GM12801 (cell line): ENCODE results near the gene CALHM3.

Experiments
- TF ChIP-seq, protein P1 (sequence below): IDR thresholded peaks from one replicate; pipeline ENCODE4 v1.5.1; 2011; ENCODE audit warnings: control low read depth; ENCODE audit not compliant: insufficient read length; ENCODE audit errors: extremely low read depth

The CALHM3 gene

DNA sequence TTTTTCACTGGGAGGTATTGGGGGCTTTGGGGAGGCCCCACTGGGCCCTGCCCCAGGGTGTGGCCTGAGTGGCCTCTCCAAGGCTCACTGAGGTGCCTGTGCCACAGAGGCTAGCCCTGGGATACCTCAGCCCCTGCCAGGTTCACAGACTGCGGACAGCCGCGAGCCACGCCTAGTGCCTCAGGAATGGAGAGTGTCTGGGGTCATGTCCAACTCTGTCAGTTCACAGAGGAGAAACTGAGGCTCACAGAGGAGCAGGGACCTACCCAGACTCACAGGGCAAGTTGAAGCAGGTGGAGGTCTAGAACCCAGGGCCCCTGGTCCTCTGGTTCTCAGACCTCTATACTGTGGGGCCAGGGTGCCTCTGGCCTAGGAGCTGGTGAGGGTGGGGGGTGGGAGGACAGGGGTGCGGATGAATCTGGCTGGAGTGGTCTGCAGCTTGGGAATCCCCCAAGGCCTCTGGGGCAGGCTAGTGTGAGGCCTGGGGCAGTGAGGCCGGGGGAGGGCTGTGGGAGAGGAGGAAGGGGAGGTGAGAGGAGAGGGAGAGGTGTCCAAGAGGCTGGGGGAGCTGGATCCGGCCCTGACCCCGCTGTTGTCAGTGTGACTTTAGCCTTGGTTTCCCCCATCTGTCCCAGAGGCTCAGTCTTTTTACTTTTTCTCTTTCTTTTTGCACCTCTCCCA lies 34.5 kb upstream of the CALHM3 start:
- TF ChIP-seq, protein P1, sequence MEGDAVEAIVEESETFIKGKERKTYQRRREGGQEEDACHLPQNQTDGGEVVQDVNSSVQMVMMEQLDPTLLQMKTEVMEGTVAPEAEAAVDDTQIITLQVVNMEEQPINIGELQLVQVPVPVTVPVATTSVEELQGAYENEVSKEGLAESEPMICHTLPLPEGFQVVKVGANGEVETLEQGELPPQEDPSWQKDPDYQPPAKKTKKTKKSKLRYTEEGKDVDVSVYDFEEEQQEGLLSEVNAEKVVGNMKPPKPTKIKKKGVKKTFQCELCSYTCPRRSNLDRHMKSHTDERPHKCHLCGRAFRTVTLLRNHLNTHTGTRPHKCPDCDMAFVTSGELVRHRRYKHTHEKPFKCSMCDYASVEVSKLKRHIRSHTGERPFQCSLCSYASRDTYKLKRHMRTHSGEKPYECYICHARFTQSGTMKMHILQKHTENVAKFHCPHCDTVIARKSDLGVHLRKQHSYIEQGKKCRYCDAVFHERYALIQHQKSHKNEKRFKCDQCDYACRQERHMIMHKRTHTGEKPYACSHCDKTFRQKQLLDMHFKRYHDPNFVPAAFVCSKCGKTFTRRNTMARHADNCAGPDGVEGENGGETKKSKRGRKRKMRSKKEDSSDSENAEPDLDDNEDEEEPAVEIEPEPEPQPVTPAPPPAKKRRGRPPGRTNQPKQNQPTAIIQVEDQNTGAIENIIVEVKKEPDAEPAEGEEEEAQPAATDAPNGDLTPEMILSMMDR: no peak

DNA sequence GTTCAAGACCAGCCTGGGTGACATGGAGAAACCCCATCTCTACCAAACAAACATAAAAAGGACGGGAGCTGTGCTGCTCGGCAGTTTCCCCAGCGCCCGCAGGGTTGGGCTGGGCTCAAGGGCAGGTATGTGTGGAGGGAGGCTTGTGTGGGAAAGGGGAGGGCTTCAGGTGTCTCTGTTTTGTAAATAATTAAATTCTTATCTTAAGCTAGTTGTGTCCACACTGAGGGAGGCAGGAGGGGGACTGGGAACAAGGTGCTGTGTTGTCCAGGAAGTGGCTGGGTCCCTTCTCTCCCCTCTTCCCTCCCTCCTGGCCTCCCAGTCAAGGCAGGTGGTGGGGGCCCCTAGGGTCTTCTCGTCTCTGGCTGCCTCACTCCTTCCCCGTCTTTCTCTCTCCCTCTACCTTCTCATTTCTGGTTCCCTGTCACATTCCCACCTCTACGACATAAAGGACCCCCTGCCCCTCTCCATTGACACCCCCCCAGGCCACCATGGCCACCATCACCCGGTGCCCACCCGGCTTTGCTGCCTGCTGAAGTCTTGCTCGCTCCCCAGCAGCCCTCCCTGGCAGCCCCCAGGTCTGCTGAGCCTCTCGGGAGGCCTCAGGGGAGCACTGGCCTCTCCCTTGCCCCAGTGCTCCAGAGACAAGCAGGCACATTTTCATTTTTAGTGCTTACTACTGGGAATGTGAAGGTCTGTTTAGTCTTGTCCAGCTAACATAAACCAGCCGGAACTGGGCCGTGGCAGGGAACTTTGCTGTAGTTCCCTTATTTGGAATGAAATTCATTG lies 33.7 kb upstream of the CALHM3 start:
- TF ChIP-seq, protein P1: no peak

GRCh38 chr10:103512166-103512565 lies 33.1 kb upstream of the CALHM3 start:
- TF ChIP-seq, protein P1: no peak

DNA sequence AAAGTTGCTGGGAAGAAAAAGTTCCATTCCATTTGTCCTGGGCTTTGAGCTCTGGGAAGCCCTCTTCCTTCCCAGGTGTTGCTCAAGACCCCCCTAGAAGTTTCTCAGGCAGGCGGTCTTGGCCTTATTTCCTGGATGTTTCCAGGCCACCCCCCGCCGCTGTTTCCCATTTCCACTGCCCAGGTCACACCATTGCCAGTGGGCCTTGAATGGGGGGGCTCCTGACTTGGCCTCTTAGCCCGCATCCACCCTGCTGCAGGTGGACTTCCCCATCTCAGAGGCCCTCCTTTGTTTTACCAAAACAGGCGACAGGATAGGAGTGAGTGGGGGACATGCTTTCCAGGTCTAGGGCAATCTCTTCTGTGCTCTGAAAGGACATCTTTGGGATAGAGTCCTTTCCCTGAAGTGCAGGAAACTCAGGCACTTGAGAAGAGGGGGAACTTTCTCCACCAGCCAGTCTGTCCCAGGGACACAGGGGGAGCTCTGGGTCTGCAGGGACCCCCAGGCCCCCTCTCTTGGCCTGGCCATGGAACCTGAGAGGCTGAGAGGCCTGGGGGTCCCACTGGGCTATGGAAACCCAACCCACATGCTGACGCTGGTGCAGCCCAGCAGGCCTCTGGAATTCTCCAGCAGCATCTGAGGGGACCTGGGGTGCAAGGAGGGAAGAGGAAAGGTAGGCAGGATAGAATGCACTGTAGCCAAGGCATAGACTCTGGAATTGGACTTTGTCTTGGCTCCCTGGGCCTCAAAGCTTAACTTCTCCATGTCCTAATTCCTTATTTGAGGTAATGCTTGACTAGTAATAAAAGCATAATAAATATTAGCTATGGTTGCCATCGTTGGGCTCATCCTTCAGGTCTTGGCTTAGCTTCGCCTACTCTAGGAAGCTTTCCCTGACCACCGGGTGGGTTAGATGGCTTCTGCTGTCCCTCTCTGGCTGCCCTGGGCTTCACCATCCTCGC lies 32.0 kb upstream of the CALHM3 start:
- TF ChIP-seq, protein P1: no peak

- TF ChIP-seq, protein P1: no peak
Measured at GRCh38 chr10:103510046-103510685, 31.1 kb upstream of the CALHM3 start.

DNA sequence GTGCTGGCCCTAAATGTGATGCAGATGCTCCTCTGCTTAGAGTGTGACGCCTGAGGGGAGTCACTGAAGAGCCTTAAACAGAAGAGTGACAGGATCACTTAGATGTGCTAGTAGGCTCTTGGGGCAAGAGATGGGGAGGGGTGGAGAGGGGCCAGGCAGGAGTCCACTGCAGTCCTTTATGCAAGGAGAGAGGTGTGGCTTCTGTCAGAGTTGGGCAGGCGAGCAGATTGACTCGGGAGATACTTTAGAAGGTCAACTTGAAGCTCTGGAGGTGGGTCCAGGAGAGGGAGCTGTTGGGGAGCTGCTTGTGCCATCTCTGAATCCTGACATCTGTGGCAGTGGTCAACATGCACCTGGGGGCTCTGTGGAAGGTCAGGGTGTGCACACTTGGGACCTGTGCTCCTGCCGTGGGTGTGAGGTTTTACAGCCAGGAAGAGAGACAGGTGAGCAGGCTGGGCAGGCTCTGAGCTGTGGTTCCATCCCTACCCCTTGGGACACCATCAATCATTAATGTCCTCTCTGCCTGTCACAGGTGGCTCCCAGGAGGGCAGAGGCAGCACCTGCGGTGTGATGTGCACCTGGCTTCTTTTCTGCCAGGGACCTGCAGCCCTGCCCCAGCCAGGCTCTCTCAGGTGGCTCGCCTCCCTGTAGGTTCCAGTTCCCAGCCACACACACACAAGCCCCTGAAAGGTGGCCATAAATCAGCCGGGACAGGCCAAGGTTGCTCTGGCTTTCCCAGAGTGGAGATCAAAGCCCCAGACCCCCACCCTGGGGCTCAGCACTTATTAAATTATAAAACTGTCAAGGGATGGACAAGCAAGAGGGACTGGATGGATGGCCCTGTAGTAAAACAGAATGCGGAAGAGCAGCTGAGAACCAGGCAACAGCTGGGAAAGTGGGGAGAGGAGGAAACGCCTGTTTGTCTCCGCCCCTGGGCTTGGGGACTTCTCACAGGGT lies 28.5 kb upstream of the CALHM3 start:
- TF ChIP-seq, protein P1: no peak
